ENCODE results near the gene PRPF19. TPM values are rescaled to one million over a fixed set of nuclear protein-coding genes. Genes with fewer than 3 reads are reported as not detected.

The PRPF19 gene
- total RNA-seq, 2 experiments from 2014 or later: 120 to 153 TPM

- POLR2A ChIA-PET: interaction anchor here (2.3 kb wide), 1 partner anchor 13 kb away, joined by 7 read pairs; no protein-coding TSS in a partner anchor
- Histone ChIP-seq H3K4me3 (ENCODE audit: low read depth, low read length, poor library complexity, severe bottlenecking) (no peak overlapping the region), H3K9me3 (ENCODE audit: low read length) (no peaks in the 10 kb centered on the region), H4K20me1 (ENCODE audit: insufficient read depth, low read length) (no peaks in the 10 kb centered on the region), H3K36me3 (ENCODE audit: insufficient read depth, low read length) (peaks cover 20% of the 10 kb centered on the region; the same call in 1 of the 2 replicates), H3K9me2 (ENCODE audit: insufficient read depth, low read length) (no peaks in the 10 kb centered on the region), H3K79me2 (ENCODE audit: insufficient read depth, low read depth, low read length) (no peaks in the 10 kb centered on the region), H3K27ac (ENCODE audit: low read depth, low read length, poor library complexity, severe bottlenecking) (no peak overlapping the region), H2AFZ (ENCODE audit: low read length) (no peak overlapping the region), H3K4me1 (ENCODE audit: insufficient read depth, low read length, poor library complexity, severe bottlenecking) (no peaks in the 10 kb centered on the region), H3K4me2 (ENCODE audit: low read length) (no peak overlapping the region)
- no TSS peak for BruUV-seq (replicated peaks)
- TF ChIP-seq EZH2phosphoT487 (IDR thresholded peaks at IDR 0.05; ENCODE audit: borderline replicate concordance, low read depth, low read length): no peak
- TF ChIP-seq CTCF (conservative IDR thresholded peaks at IDR 0.05; ENCODE audit: low read length): no peak
- DNase-seq (ENCODE audit: low spot score): no peak
- CTCF ChIA-PET (ENCODE audit: unreplicated experiment): no interaction called here
- intact Hi-C loops (cut with micrococcal nuclease; ENCODE audit: unreplicated experiment): no loop called here
These were observed 31.7 kb downstream of the PRPF19 start for GRCh38 chr11:60874421-60875365.

- Histone ChIP-seq H3K9me3 (ENCODE audit: low read length) (no peaks in the 10 kb centered on the region), H3K79me2 (ENCODE audit: insufficient read depth, low read depth, low read length) (no peaks in the 10 kb centered on the region), H2AFZ (ENCODE audit: low read length) (no peak overlapping the region), H3K4me2 (ENCODE audit: low read length) (no peak overlapping the region), H3K9me2 (ENCODE audit: insufficient read depth, low read length) (no peaks in the 10 kb centered on the region), H3K36me3 (ENCODE audit: insufficient read depth, low read length) (0 out of 2 replicates have a peak, but pooled peaks cover 15% of the 10 kb centered on the region), H3K4me1 (ENCODE audit: insufficient read depth, low read length, poor library complexity, severe bottlenecking) (no peaks in the 10 kb centered on the region), H3K27ac (ENCODE audit: low read depth, low read length, poor library complexity, severe bottlenecking) (no peak overlapping the region), H3K4me3 (ENCODE audit: low read depth, low read length, poor library complexity, severe bottlenecking) (no peak overlapping the region), H4K20me1 (ENCODE audit: insufficient read depth, low read length) (no peaks in the 10 kb centered on the region)
- no peak for DNase-seq (ENCODE audit: low spot score)
- BruUV-seq (replicated peaks): no TSS peak
- intact Hi-C loops (cut with micrococcal nuclease; ENCODE audit: unreplicated experiment): no loop called here
- TF ChIP-seq CTCF (conservative IDR thresholded peaks at IDR 0.05; ENCODE audit: low read length) (no peak), EZH2phosphoT487 (IDR thresholded peaks at IDR 0.05; ENCODE audit: borderline replicate concordance, low read depth, low read length) (no peak)
- ChIA-PET CTCF (ENCODE audit: unreplicated experiment) (interaction anchor here (0.7 kb wide), 1 partner anchor 601 kb away, joined by 7 read pairs; no protein-coding TSS in a partner anchor), POLR2A (no interaction called here)
These were observed 32.9 kb downstream of the PRPF19 start for GRCh38 chr11:60873533-60873932.

Measured in OCI-LY7 (cell line).